ENCODE results near the gene GET4.

The GET4 gene

DNA sequence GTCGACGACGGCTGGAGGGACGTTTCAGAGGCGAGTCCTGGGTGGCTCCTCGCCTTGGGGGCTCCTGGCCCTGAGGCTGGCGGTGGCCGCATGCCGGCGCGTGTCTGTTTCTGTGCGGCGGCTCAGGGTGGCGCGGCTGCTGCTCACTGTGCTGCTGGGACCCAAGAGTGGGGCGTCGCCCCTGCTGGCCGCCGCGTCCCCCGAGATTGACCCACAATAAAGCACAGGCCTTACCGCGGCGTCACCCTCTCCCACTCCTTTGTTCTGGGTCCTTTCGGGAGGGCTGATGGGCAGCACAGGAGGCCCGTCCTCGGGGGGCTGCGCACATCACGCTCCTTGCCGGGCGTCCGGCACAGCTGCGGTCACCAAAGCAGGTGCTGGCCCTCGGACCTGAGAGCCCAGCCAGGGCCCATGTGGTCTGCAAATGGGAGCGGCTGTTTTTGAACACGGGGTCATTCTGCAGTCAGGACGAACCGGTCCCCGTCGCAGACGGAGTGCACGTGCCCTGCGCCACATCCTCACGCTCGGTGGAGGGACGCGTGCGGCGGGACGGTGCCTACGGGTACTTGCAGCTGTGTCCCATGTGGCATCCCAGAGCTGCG is 19.2 kb downstream of the GET4 start:
- DNase-seq: no peak
- in situ Hi-C loops (cut with MboI; ENCODE audit: low pct_unique_long_range_greater_than_20kb, low sequenced_read_pairs): no loop called here

- in situ Hi-C loops (cut with MboI; ENCODE audit: low pct_unique_long_range_greater_than_20kb, low sequenced_read_pairs): no loop called here
- no peak for DNase-seq
Measured at GRCh38 chr7:896346-897075, 20.2 kb downstream of the GET4 start.

- in situ Hi-C loops (cut with MboI; ENCODE audit: low pct_unique_long_range_greater_than_20kb, low sequenced_read_pairs): no loop called here
- no peak for DNase-seq
Measured at GRCh38 chr7:897086-897485, 20.7 kb downstream of the GET4 start.

- in situ Hi-C loops (cut with MboI; ENCODE audit: low pct_unique_long_range_greater_than_20kb, low sequenced_read_pairs): no loop called here
- DNase-seq: no peak
Measured at GRCh38 chr7:897771-898376, 21.5 kb downstream of the GET4 start.

GRCh38 chr7:898460-898854 is 22.1 kb downstream of the GET4 start:
- no peak for DNase-seq
- in situ Hi-C loops (cut with MboI; ENCODE audit: low pct_unique_long_range_greater_than_20kb, low sequenced_read_pairs): no loop called here

GRCh38 chr7:898855-899681 is 22.7 kb downstream of the GET4 start:
- in situ Hi-C loops (cut with MboI; ENCODE audit: low pct_unique_long_range_greater_than_20kb, low sequenced_read_pairs): no loop called here
- no peak for DNase-seq

DNA sequence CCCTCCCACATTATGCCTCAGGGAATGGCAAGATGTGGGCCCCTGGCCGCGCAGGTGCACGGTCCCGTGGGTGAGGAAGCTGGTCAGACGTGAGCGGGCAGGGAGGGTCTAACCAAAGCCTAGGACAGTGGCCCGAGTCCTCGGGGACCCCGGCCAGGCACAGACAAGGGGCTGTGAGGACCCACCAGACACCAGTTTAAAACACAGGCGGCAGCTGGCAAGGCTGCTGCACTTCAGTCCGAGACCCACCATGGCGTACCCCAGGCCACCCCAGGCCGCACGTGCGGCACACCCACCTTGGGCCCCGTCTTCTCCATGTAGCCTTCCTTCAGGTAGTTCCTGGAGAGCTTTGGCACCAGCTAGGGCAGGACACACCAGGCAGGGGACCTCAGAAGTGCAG is 23.5 kb downstream of the GET4 start:
- DNase-seq: no peak
- in situ Hi-C loops (cut with MboI; ENCODE audit: low pct_unique_long_range_greater_than_20kb, low sequenced_read_pairs): no loop called here

- in situ Hi-C loops (cut with MboI; ENCODE audit: low pct_unique_long_range_greater_than_20kb, low sequenced_read_pairs): no loop called here
- no peak for DNase-seq
Measured at GRCh38 chr7:900331-901040, 24.1 kb downstream of the GET4 start.

- in situ Hi-C loops (cut with MboI; ENCODE audit: low pct_unique_long_range_greater_than_20kb, low sequenced_read_pairs): no loop called here
Measured at GRCh38 chr7:901041-901387, 24.7 kb downstream of the GET4 start.

GRCh38 chr7:901388-902154 is 25.2 kb downstream of the GET4 start:
- peak; percentile 63 for DNase-seq
- in situ Hi-C loops (cut with MboI; ENCODE audit: low pct_unique_long_range_greater_than_20kb, low sequenced_read_pairs): no loop called here

More at GRCh38 chr7:901041-901387, 24.7 kb downstream of the GET4 start:
- DNase-seq: no peak

- DNase-seq: no peak
- in situ Hi-C loops (cut with MboI; ENCODE audit: low pct_unique_long_range_greater_than_20kb, low sequenced_read_pairs): no loop called here
Measured at GRCh38 chr7:902996-903395, 26.6 kb downstream of the GET4 start.

- in situ Hi-C loops (cut with MboI; ENCODE audit: low pct_unique_long_range_greater_than_20kb, low sequenced_read_pairs): no loop called here
Measured at GRCh38 chr7:903921-904755, 27.8 kb downstream of the GET4 start.

DNA sequence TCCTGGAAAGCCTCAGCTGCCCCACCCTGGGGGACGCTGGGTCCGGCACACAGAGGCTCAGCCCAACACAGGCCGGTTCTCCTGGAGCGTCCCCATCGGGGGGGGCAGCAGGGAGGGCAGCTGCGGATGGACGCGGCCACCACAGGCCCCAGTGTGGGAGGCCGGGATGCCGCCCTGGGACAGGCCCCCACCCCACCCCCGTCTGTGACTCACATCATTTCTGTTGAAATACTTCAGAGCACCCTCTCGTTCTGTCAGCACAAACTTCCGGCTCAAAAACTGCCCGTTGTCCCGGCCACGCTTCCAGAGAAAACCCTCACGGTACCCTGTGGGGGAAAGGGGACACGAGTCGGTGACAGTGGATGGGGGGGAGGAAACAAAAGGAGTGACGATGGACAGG is 28.5 kb downstream of the GET4 start:
- in situ Hi-C loops (cut with MboI; ENCODE audit: low pct_unique_long_range_greater_than_20kb, low sequenced_read_pairs): no loop called here
- DNase-seq: no peak

More at GRCh38 chr7:903921-904755, 27.8 kb downstream of the GET4 start:
- DNase-seq: no peak

DNA sequence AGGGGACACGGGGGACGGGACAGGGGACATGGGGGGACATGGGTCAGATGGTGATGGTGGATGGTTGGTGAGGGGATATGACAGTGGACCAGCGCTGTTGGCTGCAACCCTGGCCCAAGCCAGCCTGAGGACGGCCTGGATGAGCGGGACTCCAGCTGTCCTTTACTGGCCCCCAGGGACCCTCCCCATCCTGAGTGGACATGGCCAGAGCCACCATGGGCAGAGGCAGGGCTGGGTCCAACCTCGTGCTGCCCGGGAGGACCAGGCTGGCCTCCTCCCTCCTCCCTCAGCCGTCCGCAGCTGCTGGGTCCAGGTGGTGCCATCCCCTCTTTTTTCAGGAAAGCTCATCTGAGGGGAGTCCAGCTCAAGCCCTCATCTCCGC is 30.4 kb downstream of the GET4 start:
- DNase-seq: no peak
- in situ Hi-C loops (cut with MboI; ENCODE audit: low pct_unique_long_range_greater_than_20kb, low sequenced_read_pairs): no loop called here

GRCh38 chr7:907158-907980 is 31.0 kb downstream of the GET4 start:
- no peak for DNase-seq
- in situ Hi-C loops (cut with MboI; ENCODE audit: low pct_unique_long_range_greater_than_20kb, low sequenced_read_pairs): no loop called here

DNA sequence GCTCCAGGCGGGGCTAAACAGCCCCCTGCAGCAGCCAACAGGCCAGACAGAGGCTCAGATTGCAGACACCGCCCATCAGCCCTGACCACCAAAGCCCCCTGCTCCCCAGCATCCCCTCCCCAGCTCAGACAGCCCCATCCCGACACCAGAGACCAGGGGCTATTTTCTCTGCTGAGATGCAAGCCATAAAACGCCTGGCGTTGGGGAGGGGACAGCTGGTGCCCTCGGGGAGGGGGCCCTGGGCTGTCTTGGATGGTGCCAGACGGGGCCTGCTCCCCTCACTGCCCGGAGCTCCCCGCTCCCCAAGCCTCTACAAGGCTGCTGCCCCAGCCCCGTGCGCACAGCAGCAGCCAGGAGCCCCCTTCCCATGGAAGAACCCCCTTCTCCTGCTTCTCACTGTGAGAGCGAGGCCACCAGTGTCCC is 31.8 kb downstream of the GET4 start:
- no peak for DNase-seq
- in situ Hi-C loops (cut with MboI; ENCODE audit: low pct_unique_long_range_greater_than_20kb, low sequenced_read_pairs): no loop called here
